Amygdala (tissue), 56 donors: Measurements from ENCODE around the gene EEF1A2.

Experiments
- DNase-seq, 56 donors: peaks; one replicate each; lab custom pipeline; 2025; lab: John Stamatoyannopoulos, UW

Gene EEF1A2

DNA sequence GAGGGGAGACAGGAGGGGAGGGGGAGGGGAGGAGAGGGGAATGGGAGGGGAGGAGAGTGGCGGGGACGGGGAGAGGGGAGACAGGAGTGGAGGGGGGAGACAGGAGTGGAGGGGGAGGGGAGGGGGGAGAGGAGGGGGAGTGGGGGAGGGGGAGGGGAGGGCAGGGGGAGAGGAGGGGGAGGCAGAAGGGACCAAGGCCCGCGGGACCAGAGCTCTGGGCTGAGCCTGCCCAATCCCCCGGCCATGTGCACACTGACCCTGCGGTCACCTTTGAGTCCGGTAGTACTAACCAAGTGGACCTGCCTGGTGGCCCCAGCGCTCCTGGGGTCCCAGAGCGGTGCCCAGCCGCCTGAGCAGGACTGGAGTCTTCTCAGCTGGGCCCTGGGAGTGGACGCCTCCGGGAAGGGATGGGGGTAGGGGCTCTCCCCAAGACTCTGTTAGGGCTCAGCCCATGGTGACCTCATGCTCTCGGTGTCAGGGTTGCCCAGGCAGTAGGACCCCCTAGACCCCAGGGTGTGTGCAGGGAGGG is 26.0 kb downstream of the EEF1A2 start:
- DNase-seq, result no peak

- DNase-seq, result peak in 7 of 56 donors; percentile 9 to 40 (median 35)
These were observed 26.7 kb downstream of the EEF1A2 start, which contains the start of gene KCNQ2 for GRCh38 chr20:63471981-63472831. Gene KCNQ2 (minus strand): TSS chr20:63472655. CDS start chr20:63472463, 192 bp downstream.

DNA sequence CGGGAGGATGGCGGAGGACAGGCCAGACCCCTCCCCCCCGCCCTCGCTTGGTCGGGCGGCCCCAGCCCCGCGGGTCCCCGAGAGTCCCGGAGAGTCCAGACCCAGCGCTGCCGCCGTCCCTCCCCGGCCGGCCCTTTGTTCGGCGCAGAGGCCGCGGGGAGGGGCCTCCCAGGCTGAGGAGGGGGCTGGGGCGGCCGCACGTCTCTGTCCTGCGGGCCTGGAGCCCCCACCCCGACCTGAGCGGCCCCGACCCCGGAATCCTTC is 27.2 kb downstream of the EEF1A2 start:
- no peak for DNase-seq

GRCh38 chr20:63471002-63471716 is 27.7 kb downstream of the EEF1A2 start:
- DNase-seq, result peak in 2 of 56 donors; percentile 32 to 38

DNA sequence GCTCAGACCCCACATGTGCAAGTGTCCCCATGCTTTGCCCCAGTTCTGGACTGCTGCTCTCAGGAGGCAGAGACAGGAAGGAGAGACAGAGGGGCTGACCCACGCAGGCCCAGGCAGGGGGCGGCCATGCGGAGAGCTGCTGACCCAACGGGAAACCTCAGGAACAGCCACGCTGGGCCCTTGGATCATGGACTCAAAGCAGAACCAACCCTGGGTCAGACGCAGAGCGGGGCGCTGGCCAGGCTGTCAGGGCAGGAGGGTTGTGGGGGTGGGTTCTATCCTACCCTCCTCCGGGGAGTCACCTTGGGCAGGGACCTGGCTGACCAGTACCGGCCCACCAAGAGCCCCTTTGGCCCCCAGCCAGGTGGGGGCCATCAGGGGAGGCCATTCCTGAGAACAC is 28.5 kb downstream of the EEF1A2 start:
- DNase-seq, result no peak

GRCh38 chr20:63469713-63470101 is 29.2 kb downstream of the EEF1A2 start:
- no peak for DNase-seq

DNA sequence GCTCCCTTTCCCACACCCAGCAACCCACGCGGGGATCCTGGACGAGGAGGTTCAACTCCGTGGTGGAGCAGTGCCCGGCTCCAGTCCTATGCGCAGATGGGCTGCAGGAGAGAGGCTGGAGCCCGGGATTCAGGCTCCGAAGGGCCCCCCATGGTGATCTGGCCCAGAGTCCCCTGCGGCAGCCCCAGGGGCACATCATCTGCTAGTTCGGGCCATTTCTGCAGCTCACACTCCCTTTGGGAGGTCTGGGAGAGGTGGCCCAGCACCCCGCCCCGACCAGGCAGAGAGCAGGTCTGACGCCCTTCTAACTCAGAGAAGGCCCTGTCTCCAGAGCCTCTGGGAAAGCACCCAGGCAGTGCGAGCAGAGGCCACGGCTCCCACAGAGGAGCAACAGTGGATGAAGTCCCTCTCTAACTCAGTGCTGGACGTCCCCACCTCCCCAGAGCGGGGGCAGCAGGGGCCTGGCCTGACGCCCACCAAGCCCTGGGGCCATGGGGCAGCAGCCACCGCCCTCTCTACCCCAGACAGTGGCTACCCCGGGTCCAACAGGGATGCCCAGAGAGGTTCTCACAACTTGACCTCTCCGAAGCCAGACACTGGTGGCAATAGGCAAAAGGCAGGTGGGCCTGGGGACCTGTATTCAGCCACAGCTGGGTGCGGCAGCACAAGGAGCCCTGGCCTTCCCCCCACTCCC is 29.7 kb downstream of the EEF1A2 start:
- DNase-seq, result no peak

GRCh38 chr20:63468421-63468820 is 30.5 kb downstream of the EEF1A2 start:
- no peak for DNase-seq

GRCh38 chr20:63467294-63468083 is 31.4 kb downstream of the EEF1A2 start:
- no peak for DNase-seq

- no peak for DNase-seq
These were observed 32.0 kb downstream of the EEF1A2 start for GRCh38 chr20:63466861-63467260.

DNA sequence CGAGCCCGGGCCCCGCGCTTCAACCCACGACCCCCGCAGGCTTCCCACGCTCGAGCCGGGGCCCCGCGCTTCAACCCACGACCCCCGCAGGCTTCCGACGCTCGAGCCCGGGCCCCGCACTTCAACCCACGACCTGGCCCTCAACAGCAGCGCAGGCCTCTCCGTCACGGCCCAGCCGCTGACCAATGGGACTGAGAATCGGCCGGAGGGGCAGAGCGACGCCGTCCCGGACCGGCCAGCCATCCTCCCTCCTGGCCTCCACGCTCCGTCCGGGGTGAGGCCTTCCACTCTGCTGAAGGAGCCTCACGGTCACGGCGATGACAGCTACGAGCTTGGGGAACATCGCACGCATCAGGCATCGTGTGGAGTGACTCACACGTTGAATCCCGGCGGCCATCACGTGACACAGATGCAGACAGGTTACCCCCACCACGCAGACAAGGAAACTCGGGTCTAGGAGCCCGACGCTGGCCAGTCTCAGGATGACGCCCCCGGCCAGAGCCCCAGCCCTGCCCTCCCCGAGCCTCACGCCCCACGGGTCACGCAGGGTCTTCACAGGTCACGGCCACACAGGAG is 32.5 kb downstream of the EEF1A2 start:
- peak in 1 of 56 donors; percentile 30 for DNase-seq

DNA sequence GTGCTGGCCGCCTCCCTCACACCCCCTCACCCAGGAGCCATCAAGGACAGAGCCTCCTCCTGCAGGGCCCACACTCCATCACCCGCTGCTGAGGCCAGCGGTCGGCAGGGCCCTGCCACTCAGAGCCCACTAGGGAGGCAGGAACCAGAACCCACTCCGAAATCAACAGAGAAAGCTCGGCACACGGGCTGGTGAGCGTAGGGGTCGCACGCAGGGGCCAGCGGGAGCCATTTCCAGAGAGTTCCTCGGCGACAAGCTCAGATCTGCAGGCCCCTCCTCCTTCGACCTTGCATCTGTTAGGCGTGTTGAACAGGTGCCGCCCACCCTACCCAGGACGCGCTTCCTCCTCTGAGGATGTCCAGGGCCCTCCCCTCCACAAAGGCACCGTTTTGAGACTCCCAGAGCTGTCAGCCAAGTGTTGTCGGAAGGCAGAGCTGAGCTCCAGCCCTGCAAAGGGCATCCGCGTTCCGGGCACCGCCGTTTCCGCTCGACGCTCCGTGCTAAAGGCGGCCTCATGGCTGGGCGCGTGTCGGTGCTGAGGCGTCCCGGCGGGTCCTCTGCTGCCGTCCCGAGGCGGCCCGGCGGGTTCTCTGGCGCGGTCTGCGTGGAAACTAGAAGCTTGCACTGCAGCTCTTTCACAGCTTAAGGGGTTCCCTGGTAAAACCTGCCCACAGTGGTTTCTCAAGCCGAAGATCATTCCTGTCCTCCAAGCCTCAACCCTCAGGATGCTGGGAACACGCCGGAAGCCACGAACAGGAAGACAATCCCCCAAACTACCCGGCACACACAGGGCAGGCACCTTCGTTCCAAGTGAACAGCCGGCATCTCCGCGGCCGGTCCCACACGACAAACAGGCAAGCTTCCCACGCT is 33.3 kb downstream of the EEF1A2 start:
- no peak for DNase-seq

DNA sequence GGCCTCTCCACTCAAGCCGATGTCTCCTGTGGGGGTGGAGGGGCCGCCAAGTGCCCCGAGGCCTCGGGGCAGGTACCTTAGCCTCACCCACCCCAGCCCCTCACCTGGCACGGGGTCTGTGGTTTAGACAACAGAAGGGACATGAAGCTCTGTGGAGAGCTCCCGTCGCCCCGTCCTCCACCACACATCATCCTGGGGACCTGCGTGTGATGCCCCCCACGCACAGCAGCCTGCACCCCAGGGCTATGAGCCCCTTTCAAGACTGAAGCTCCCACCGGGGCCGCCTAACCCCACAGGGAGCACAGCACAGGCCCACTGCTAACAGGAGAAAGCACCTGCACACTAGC is 34.6 kb downstream of the EEF1A2 start:
- no peak for DNase-seq

GRCh38 chr20:63463400-63464288 is 35.2 kb downstream of the EEF1A2 start:
- DNase-seq, result peak in 9 of 56 donors; percentile 13 to 53 (median 29)

DNA sequence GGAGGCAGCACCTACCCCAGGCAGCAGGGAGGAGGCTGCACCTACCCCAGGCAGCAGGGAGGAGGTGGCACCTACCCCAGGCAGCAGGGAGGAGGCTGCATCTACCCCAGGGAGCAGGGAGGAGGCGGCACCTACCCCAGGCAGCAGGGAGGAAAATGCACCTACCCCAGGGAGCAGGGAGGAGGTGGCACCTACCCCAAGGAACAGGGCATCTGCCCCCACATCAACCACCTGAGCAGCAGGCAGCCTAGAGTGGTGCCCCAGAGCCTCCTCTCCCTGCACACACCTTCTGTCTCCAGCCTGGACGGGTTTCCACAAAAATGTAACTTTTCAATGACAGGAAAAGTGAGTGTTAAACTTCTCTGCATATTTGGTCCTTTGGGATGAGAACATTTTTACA is 36.6 kb downstream of the EEF1A2 start:
- no peak for DNase-seq

DNA sequence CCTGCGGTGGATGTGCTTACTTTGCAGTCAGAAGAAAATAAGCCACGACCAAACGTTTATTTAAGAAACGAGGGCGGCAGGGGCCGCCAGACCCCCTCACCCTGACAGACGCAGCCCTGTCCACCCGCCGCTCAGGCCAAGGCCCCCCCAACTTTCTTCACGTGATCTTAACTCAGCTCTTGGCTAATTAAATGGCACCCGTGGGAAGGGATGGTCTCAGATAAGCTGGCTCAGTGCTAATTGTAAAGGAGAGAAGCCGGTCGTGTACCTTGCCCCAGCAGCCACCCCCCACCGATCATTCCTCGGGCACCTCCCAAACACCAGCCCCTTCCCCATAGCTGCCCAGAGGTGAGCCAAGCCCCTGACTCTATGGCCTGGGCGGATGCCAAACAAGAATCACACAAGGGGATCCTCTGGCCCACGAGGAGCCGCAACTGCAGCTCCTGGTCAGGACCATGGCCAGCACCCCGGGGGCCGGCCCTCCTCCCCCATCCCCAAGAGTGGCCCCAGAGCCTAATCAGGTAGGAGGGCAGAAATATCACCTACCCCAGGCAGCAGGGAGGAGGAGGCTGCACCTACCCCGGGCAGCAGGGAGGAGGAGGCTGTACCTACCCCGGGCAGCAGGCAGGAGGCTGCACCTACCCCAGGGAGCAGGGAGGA is 37.6 kb downstream of the EEF1A2 start:
- no peak for DNase-seq

DNA sequence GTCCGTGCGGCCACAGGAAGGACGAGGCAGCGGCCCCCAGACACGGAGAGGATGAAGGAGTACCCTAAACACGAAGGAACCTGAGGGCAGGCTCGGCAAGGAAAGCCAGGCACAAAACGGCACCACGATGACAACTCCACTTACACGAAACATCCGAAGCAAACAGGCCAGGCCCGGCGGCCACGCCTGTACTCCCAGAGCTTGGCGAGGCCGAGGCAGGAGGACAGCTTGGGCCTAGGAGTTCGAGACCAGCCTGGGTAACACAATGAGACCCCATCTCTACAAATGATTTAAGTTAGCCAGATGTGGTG is 39.9 kb downstream of the EEF1A2 start:
- DNase-seq, result no peak
